ENCODE data around the gene JAG1. TPM values are rescaled to one million over a fixed set of nuclear protein-coding genes. Genes with fewer than 3 reads are reported as not detected.

JAG1 gene
- polyA plus RNA-seq, 2 of the 4 experiments (the other 2 are of a cell fraction) = 80.9 to 90.0 TPM

- H3K9me3 ChIP-seq = no peaks in the 10 kb centered on the region
- TF ChIP-seq CBX2 (IDR thresholded peaks at IDR 0.05; ENCODE audit: borderline replicate concordance, low read depth) (no peak), KDM1A (IDR thresholded peaks at IDR 0.05; ENCODE audit: low read depth) (no peak), HDAC2 (IDR thresholded peaks at IDR 0.05) (no peak), GATA3 (IDR thresholded peaks at IDR 0.05; ENCODE audit: borderline replicate concordance) (no peak), FOXS1 (CRISPR knock-in tag; IDR thresholded peaks at IDR 0.05) (no peak), CEBPB (IDR thresholded peaks at IDR 0.05) (no peak), ATOH8 (CRISPR knock-in tag; IDR thresholded peaks at IDR 0.05; ENCODE audit: low read depth) (no peak), SREBF2 (IDR thresholded peaks at IDR 0.05) (no peak), EHF (CRISPR knock-in tag; IDR thresholded peaks at IDR 0.05) (no peak), MAZ (IDR thresholded peaks at IDR 0.05; ENCODE audit: borderline replicate concordance, low read depth, low read length) (no peak), TFCP2L1 (CRISPR knock-in tag; IDR thresholded peaks at IDR 0.05) (no peak), TP53 (CRISPR knock-in tag; IDR thresholded peaks at IDR 0.05) (no peak)
- WGBS (ENCODE audit: missing lambda C conversion rate) = 85% methylated on average over 13 of the region's 13 CpGs
- DNase-seq (ENCODE audit: low read depth in 1 of 2, low spot score in 1 of 2) = no peak
- no peak overlapping the region for H3K4me2 ChIP-seq
- H3K4me3 ChIP-seq = no peak overlapping the region
- ATAC-seq = peak in 1 of 2 experiments; percentile 18; a peak in 3 of 6 replicates
- H3K4me1 ChIP-seq = peaks cover 32% of the 10 kb centered on the region
- POLR2A ChIA-PET = no interaction called here
- CTCF ChIA-PET = interaction anchor here (0.8 to 3.0 kb wide), 7 partner anchors 10 to 1015 kb away, joined by 3 to 11 read pairs (median 7); no protein-coding TSS in a partner anchor
- no peak for FAIRE-seq
- no peak overlapping the region for H3K27ac ChIP-seq
Measured at GRCh38 chr20:10632721-10633509, 40.9 kb downstream of the JAG1 start.

GRCh38 chr20:10631126-10631525, 42.7 kb downstream of the JAG1 start:
- 87% methylated on average over 4 of the region's 4 CpGs for WGBS (ENCODE audit: missing lambda C conversion rate)
- no peak for DNase-seq (ENCODE audit: low read depth in 1 of 2, low spot score in 1 of 2)
- H3K9me3 ChIP-seq = no peaks in the 10 kb centered on the region
- H3K4me1 ChIP-seq = peaks cover 14% of the 10 kb centered on the region
- TF ChIP-seq CBX8 (IDR thresholded peaks at IDR 0.05) = no peak
- FAIRE-seq = peak; percentile 23
- no peak overlapping the region for H3K4me3 ChIP-seq
- H3K27ac ChIP-seq = no peak overlapping the region
- ATAC-seq = no peak
- ChIA-PET POLR2A (no interaction called here), CTCF (interaction anchor here (0.9 to 3.0 kb wide), 6 partner anchors 9 to 1015 kb away, joined by 3 to 11 read pairs (median 4); no protein-coding TSS in a partner anchor)
- no peak overlapping the region for H3K4me2 ChIP-seq

GRCh38 chr20:10629946-10630650, 43.7 kb downstream of the JAG1 start:
- Histone ChIP-seq H3K4me1 (peaks cover 4% of the 10 kb centered on the region), H3K9me3 (no peaks in the 10 kb centered on the region), H3K27ac (no peak overlapping the region), H3K4me3 (no peak overlapping the region), H3K4me2 (no peak overlapping the region)
- no peak for FAIRE-seq
- ChIA-PET POLR2A (no interaction called here), CTCF (interaction anchor here (1.2 kb wide), 1 partner anchor 80 kb away, joined by 3 read pairs; no protein-coding TSS in a partner anchor)
- DNase-seq (ENCODE audit: low read depth in 1 of 2, low spot score in 1 of 2) = no peak
- no peak for TF ChIP-seq HOXB13 (CRISPR knock-in tag; IDR thresholded peaks at IDR 0.05; ENCODE audit: low read depth)
- TF ChIP-seq HES2 (IDR thresholded peaks at IDR 0.05) = no peak
- no peak for ATAC-seq
- WGBS (ENCODE audit: missing lambda C conversion rate) = 87% methylated on average over 9 of the region's 9 CpGs

GRCh38 chr20:10626896-10627295, 46.9 kb downstream of the JAG1 start:
- H3K27ac ChIP-seq = no peak overlapping the region
- ATAC-seq = no peak
- ChIA-PET POLR2A (no interaction called here), CTCF (interaction anchor here (1.5 to 2.1 kb wide), 4 partner anchors 69 to 648 kb away, joined by 3 to 8 read pairs (median 6); no protein-coding TSS in a partner anchor)
- TF ChIP-seq PBX3 (IDR thresholded peaks at IDR 0.05) (no peak), HDAC2 (IDR thresholded peaks at IDR 0.05) (no peak), JUNB (IDR thresholded peaks at IDR 0.05) (no peak), ZNF302 (CRISPR knock-in tag; IDR thresholded peaks at IDR 0.05) (no peak), CHD4 (IDR thresholded peaks at IDR 0.05; ENCODE audit: borderline replicate concordance) (no peak), HOXA7 (CRISPR knock-in tag; IDR thresholded peaks at IDR 0.05) (no peak), ZFP36 (IDR thresholded peaks at IDR 0.05; ENCODE audit: borderline replicate concordance, partially characterized antibody) (no peak), PHF8 (IDR thresholded peaks at IDR 0.05; ENCODE audit: borderline replicate concordance, low read depth) (no peak)
- H3K4me3 ChIP-seq = no peak overlapping the region
- DNase-seq (ENCODE audit: low read depth in 1 of 2, low spot score in 1 of 2) = no peak
- WGBS (ENCODE audit: missing lambda C conversion rate) = 91% methylated on average over 3 of the region's 3 CpGs
- no peaks in the 10 kb centered on the region for H3K9me3 ChIP-seq
- FAIRE-seq = no peak
- H3K4me2 ChIP-seq = no peak overlapping the region
- H3K4me1 ChIP-seq = no peaks in the 10 kb centered on the region
